DND-41 (cell line): ENCODE results near the gene TMBIM4.

Source experiments
- ATAC-seq: fragments of 200-7000 bp; cut with Tn5 transposase; 3 replicates; pipeline ENCODE4 v1.9.1; 2021; ENCODE audit warnings: low read depth; ENCODE audit not compliant: insufficient read depth
- DNase-seq: peaks from one replicate; pipeline ENCODE4 v3.0.0-alpha.2; 2020
- H2AFZ ChIP-seq: 2 replicates; pipeline ENCODE4 v1.6.0; 2012; ENCODE audit warnings: low read depth, low read length
- H3K27ac ChIP-seq: 2 replicates; pipeline ENCODE4 v1.5.1; 2012; ENCODE audit warnings: low read length, inconsistent platforms
- H3K27me3 ChIP-seq: fragments of 200-600 bp; sonication (generic); 2 replicates; pipeline ENCODE4 v1.6.0; 2012; ENCODE audit warnings: low read length, mild to moderate bottlenecking, inconsistent platforms; ENCODE audit not compliant: insufficient read depth, poor library complexity
- H3K36me3 ChIP-seq: 2 replicates; pipeline ENCODE4 v1.5.1; 2012; ENCODE audit warnings: low read length, inconsistent platforms; ENCODE audit not compliant: insufficient read depth
- H3K4me1 ChIP-seq: 2 replicates; pipeline ENCODE4 v1.5.1; 2012; ENCODE audit warnings: mild to moderate bottlenecking, low read length; ENCODE audit not compliant: insufficient read depth
- H3K4me2 ChIP-seq: 2 replicates; pipeline ENCODE4 v1.6.0; 2012; ENCODE audit warnings: mild to moderate bottlenecking, moderate library complexity, low read length, inconsistent platforms; ENCODE audit not compliant: insufficient read depth
- H3K4me3 ChIP-seq, 2 experiments: fragments of 200-600 bp in 1 of 2; shearing (Covaris generic) in 1 of 2; 2 replicates each; pipeline ENCODE4 v1.5.1; 2012 to 2016; ENCODE audit warnings: inconsistent platforms in 2 of 2, low read length in 2 of 2, mild to moderate bottlenecking in 2 of 2, low read depth in 1 of 2, moderate library complexity in 1 of 2
- H3K79me2 ChIP-seq: 2 replicates; pipeline ENCODE4 v1.6.0; 2012; ENCODE audit warnings: low read length, inconsistent platforms; ENCODE audit not compliant: insufficient read depth
- H3K9ac ChIP-seq: 2 replicates; pipeline ENCODE4 v1.6.0; 2012; ENCODE audit warnings: low read depth, mild to moderate bottlenecking, inconsistent platforms, low read length, moderate library complexity
- H3K9me3 ChIP-seq: 2 replicates; pipeline ENCODE4 v1.5.1; 2012; ENCODE audit warnings: low read length, moderate library complexity, mild to moderate bottlenecking, inconsistent platforms; ENCODE audit not compliant: insufficient read depth, severe bottlenecking
- H4K20me1 ChIP-seq: 2 replicates; pipeline ENCODE4 v1.6.0; 2012; ENCODE audit warnings: low read length; ENCODE audit not compliant: insufficient read depth
- CTCF ChIP-seq: IDR thresholded peaks from 2 replicates; pipeline ENCODE4 v1.5.1; 2012; ENCODE audit warnings: borderline replicate concordance, low read length, moderate library complexity, mild to moderate bottlenecking; ENCODE audit not compliant: poor library complexity, severe bottlenecking; ENCODE audit errors: extremely low read depth
- EZH2 ChIP-seq: IDR thresholded peaks from 3 replicates; pipeline ENCODE4 v1.6.1; 2012; ENCODE audit warnings: borderline replicate concordance, low read depth, mild to moderate bottlenecking, moderate library complexity, low read length, inconsistent platforms; ENCODE audit not compliant: severe bottlenecking

TMBIM4 gene

GRCh38 chr12:66107451-66107915, 62.3 kb downstream of the TMBIM4 start:
- TF ChIP-seq EZH2 (no peak), CTCF (peak; percentile 87)
- peak; percentile 59 for DNase-seq
- Histone ChIP-seq H3K79me2 (no peaks in the 10 kb centered on the region), H4K20me1 (no peaks in the 10 kb centered on the region), H3K9ac (no peak overlapping the region), H3K4me3 (no peak overlapping the region), H3K27me3 (peaks cover 8% of the 10 kb centered on the region), H3K27ac (no peak overlapping the region), H3K9me3 (no peaks in the 10 kb centered on the region), H3K4me1 (no peaks in the 10 kb centered on the region), H3K36me3 (no peaks in the 10 kb centered on the region), H2AFZ (peak overlapping the region; percentile 2; the same call in 1 of the 2 replicates), H3K4me2 (no peak overlapping the region)
- ATAC-seq, result peak; percentile 93

GRCh38 chr12:66103016-66103913, 66.5 kb downstream of the TMBIM4 start:
- DNase-seq, result no peak

GRCh38 chr12:66092559-66093269, 77.1 kb downstream of the TMBIM4 start:
- no peak overlapping the region for H3K27ac ChIP-seq
- TF ChIP-seq CTCF (no peak), EZH2 (no peak)
- H3K4me3 ChIP-seq, result no peak overlapping the region
- ATAC-seq (no peak), DNase-seq (no peak)
- H3K79me2 ChIP-seq, result no peaks in the 10 kb centered on the region
- no peak overlapping the region for H3K9ac ChIP-seq
- no peaks in the 10 kb centered on the region for H3K36me3 ChIP-seq
- no peaks in the 10 kb centered on the region for H3K9me3 ChIP-seq
- no peaks in the 10 kb centered on the region for H3K4me1 ChIP-seq
- peaks cover 2% of the 10 kb centered on the region for H3K27me3 ChIP-seq
- no peak overlapping the region for H3K4me2 ChIP-seq
- H2AFZ ChIP-seq, result no peak overlapping the region
- H4K20me1 ChIP-seq, result no peaks in the 10 kb centered on the region

More at GRCh38 chr12:66103016-66103913, 66.5 kb downstream of the TMBIM4 start:
- ATAC-seq, result no peak
- peaks cover 8% of the 10 kb centered on the region for H3K27me3 ChIP-seq
- no peak overlapping the region for H3K27ac ChIP-seq
- no peak overlapping the region for H3K4me2 ChIP-seq
- H3K4me3 ChIP-seq, result no peak overlapping the region
- H3K36me3 ChIP-seq, result no peaks in the 10 kb centered on the region
- no peaks in the 10 kb centered on the region for H4K20me1 ChIP-seq
- no peak overlapping the region for H3K9ac ChIP-seq
- no peak overlapping the region for H2AFZ ChIP-seq
- peaks cover 4% of the 10 kb centered on the region for H3K9me3 ChIP-seq
- no peaks in the 10 kb centered on the region for H3K4me1 ChIP-seq
- no peak for TF ChIP-seq EZH2
- peak; percentile 27 for TF ChIP-seq CTCF
- H3K79me2 ChIP-seq, result no peaks in the 10 kb centered on the region
